Stimulated activated effector memory CD8-positive, alpha-beta T cell treated with anti-CD3 and anti-CD28 coated beads, Interleukin-12 subunit alpha, Interleukin-12 subunit beta, amount 100 ng/mL, for 72 hours (primary cell): ENCODE measurements around the gene HDAC9.

ENCODE experiments used
- ATAC-seq: fragments of 150-1000 bp; cut with Tn5 transposase; 2 replicates; pipeline ENCODE4 v1.10.0; 2021
- DNase-seq, 2 donors: peaks; one replicate each; pipeline ENCODE4 v3.0.0; 2021 to 2022; ENCODE audit warnings: low spot score in 2 of 2
- H3K27ac Mint-ChIP-seq: one replicate; pipeline ENCODE4 v1.8.0; 2022; ENCODE audit warnings: mild to moderate bottlenecking, mixed read lengths
- H3K36me3 Mint-ChIP-seq: one replicate; pipeline ENCODE4 v1.8.0; 2022; ENCODE audit warnings: mild to moderate bottlenecking, mixed read lengths
- H3K4me1 Mint-ChIP-seq: one replicate; pipeline ENCODE4 v1.8.0; 2022; ENCODE audit warnings: mixed read lengths
- H3K4me3 Mint-ChIP-seq: one replicate; pipeline ENCODE4 v1.8.0; 2022; ENCODE audit warnings: mild to moderate bottlenecking, mixed read lengths
- H3K9me3 Mint-ChIP-seq: one replicate; pipeline ENCODE4 v1.8.0; 2022; ENCODE audit warnings: mixed read lengths

HDAC9 gene

DNA sequence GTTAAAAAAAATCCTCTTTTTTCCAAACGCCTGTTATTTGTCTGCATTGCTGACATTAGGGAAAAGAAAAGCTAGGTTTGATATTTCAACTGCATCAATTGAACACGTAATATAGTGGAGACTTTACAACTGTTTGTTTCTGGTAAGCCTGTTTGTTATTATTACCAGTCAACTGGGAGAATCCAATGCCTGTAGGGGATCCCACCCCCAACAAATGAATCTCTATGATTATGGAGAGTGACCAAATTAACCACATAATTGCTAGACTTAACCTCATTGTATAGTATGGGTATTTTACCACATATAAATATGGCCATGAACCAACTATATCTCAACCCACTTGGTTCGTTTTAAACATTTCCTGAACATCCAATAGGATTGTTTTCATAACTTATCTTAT, 405.8 kb downstream of the HDAC9 start:
- Mint-ChIP-seq H3K36me3 (no peaks in the 10 kb centered on the region), H3K4me3 (no peak overlapping the region), H3K9me3 (peaks cover 8% of the 10 kb centered on the region), H3K27ac (no peak overlapping the region), H3K4me1 (no peaks in the 10 kb centered on the region)
- ATAC-seq = no peak
- no peak for DNase-seq

DNA sequence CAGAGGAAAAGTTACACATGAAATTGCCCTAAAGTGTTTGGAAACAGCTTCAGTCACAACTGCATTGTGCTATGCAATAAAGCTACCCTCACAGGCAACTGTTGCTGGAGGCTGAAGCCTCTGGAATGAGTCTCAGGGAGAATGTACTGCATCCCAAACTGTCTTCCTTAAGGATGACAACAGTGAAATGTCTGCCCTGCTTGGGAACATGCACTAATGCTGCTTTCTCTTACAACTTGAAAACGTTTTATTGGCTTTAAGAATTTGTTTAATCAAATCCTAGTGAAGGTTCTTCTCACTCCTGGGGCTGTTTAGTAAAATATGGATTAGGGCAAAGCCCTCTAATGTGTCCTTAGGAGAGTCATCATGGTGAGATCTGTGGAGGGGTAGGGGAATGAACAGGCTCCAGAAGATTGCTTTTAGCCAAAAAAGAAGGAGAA, 406.5 kb downstream of the HDAC9 start:
- no peak overlapping the region for H3K4me3 Mint-ChIP-seq
- ATAC-seq = no peak
- H3K4me1 Mint-ChIP-seq = no peaks in the 10 kb centered on the region

GRCh38 chr7:18902892-18903291, 407.3 kb downstream of the HDAC9 start:
- Mint-ChIP-seq H3K36me3 (no peaks in the 10 kb centered on the region), H3K9me3 (peaks cover 8% of the 10 kb centered on the region), H3K4me3 (no peak overlapping the region), H3K4me1 (no peaks in the 10 kb centered on the region), H3K27ac (no peak overlapping the region)
- DNase-seq (no peak), ATAC-seq (no peak)

More for the DNA sequence above, 406.5 kb downstream of the HDAC9 start:
- H3K27ac Mint-ChIP-seq = no peak overlapping the region
- no peak for DNase-seq
- peaks cover 8% of the 10 kb centered on the region for H3K9me3 Mint-ChIP-seq
- H3K36me3 Mint-ChIP-seq = no peaks in the 10 kb centered on the region

DNA sequence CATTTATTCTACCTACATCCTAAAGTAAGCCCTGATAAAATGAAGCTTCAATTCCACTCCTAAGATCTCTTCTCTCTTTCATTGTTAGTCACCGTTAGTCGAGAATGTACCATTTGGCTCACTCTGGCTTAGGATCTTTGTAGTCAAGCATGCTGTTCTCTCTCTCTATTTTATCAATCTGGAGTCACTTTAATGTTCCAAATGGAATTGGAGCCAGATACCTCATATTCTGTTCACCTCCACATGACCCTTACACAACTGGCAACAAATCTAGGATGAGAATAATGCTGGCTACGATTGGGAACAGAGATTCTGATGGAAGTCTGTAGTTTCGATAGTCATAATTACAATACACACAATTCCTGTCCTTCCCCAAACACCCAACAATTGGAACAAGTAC, 408.1 kb downstream of the HDAC9 start:
- Mint-ChIP-seq H3K4me3 (no peak overlapping the region), H3K9me3 (peaks cover 13% of the 10 kb centered on the region), H3K4me1 (no peaks in the 10 kb centered on the region), H3K36me3 (no peaks in the 10 kb centered on the region), H3K27ac (no peak overlapping the region)
- ATAC-seq (no peak), DNase-seq (no peak)

DNA sequence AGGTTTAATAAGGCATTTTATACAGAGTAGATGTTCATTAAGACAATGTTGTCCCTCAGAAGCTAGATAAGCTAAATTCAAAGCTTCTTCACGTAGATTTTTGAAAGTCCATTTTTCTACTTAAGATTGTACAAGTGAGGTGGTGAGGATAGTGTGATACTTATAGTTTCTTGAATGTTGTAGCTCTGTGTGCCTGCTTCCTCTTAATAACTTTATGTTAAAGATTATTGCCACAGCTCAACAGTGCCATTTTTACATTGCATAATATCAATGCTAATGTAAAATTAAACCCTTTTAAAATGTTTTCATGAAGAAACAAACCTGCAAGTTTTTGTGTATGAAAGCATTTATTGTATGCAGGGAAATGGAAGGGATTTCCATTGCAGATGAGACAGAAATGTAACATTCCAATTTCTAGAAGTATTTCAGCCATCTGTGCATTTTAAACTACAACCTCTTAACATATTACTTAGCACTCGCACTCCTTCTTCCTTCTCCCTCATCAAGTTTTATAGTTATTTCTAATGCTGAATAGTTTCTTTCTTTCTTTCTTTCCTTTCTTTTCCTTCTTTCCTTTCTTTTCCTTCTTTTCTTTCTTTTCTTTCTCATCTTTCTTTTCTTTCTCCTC, 409.9 kb downstream of the HDAC9 start:
- peaks cover 15% of the 10 kb centered on the region for H3K9me3 Mint-ChIP-seq
- DNase-seq (no peak), ATAC-seq (no peak)
- H3K27ac Mint-ChIP-seq = no peak overlapping the region
- no peak overlapping the region for H3K4me3 Mint-ChIP-seq
- no peaks in the 10 kb centered on the region for H3K4me1 Mint-ChIP-seq
- H3K36me3 Mint-ChIP-seq = no peaks in the 10 kb centered on the region

DNA sequence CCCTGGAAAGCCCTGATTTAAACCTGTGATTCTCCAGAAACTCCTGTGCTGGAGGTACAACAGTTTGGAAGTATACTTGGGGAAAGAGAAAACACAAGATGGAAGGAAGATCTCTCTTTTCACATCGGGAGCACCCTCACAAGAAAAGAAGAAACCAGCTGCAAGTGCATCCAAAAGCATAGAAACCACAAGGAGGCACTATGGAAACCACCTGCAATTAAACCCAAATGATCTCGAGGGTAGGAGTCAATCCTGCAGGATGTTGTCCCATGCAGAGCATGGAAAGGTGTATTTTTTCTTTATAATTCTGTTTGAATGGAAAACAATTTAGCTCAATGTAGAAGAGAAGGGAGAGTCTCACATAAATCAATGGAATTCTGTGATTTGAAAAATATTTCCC, 411.4 kb downstream of the HDAC9 start:
- H3K36me3 Mint-ChIP-seq = no peaks in the 10 kb centered on the region
- no peak overlapping the region for H3K4me3 Mint-ChIP-seq
- peaks cover 15% of the 10 kb centered on the region for H3K9me3 Mint-ChIP-seq
- no peak for DNase-seq
- no peak for ATAC-seq
- H3K27ac Mint-ChIP-seq = no peak overlapping the region
- no peaks in the 10 kb centered on the region for H3K4me1 Mint-ChIP-seq

DNA sequence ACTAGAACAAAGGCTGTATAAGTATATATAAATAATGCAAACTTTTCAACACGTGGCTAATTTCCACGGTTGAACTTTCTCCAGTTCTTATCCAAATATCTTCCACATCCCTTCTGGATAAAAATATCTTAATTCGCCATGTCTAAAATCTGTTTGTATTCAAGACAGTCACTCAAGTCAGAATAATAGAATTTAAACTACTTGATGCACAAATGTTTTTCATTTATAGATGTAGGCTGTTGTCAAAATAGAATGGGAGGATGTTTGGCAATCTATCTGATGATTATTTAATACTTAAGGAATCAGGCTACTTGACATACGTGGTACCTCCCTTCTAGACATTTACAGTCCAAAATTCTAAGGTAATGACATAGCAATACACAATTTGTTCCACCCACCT, 417.6 kb downstream of the HDAC9 start:
- no peaks in the 10 kb centered on the region for H3K36me3 Mint-ChIP-seq
- peaks cover 15% of the 10 kb centered on the region for H3K9me3 Mint-ChIP-seq
- no peak overlapping the region for H3K4me3 Mint-ChIP-seq
- no peak overlapping the region for H3K27ac Mint-ChIP-seq
- DNase-seq (no peak), ATAC-seq (no peak)
- H3K4me1 Mint-ChIP-seq = no peaks in the 10 kb centered on the region

GRCh38 chr7:18916826-18917225, 421.3 kb downstream of the HDAC9 start:
- Mint-ChIP-seq H3K36me3 (no peaks in the 10 kb centered on the region), H3K27ac (no peak overlapping the region), H3K4me3 (no peak overlapping the region), H3K9me3 (peaks cover 11% of the 10 kb centered on the region), H3K4me1 (no peaks in the 10 kb centered on the region)
- DNase-seq (no peak), ATAC-seq (no peak)

- no peak overlapping the region for H3K4me3 Mint-ChIP-seq
- no peak for DNase-seq
- no peaks in the 10 kb centered on the region for H3K4me1 Mint-ChIP-seq
- H3K36me3 Mint-ChIP-seq = no peaks in the 10 kb centered on the region
- H3K9me3 Mint-ChIP-seq = peaks cover 3% of the 10 kb centered on the region
- H3K27ac Mint-ChIP-seq = no peak overlapping the region
- no peak for ATAC-seq
These were observed 431.6 kb downstream of the HDAC9 start for GRCh38 chr7:18927134-18927533.

GRCh38 chr7:18936265-18936664, 440.7 kb downstream of the HDAC9 start:
- no peak for ATAC-seq
- Mint-ChIP-seq H3K9me3 (peaks cover 8% of the 10 kb centered on the region), H3K36me3 (no peaks in the 10 kb centered on the region), H3K27ac (no peak overlapping the region), H3K4me1 (no peaks in the 10 kb centered on the region), H3K4me3 (no peak overlapping the region)
- no peak for DNase-seq

DNA sequence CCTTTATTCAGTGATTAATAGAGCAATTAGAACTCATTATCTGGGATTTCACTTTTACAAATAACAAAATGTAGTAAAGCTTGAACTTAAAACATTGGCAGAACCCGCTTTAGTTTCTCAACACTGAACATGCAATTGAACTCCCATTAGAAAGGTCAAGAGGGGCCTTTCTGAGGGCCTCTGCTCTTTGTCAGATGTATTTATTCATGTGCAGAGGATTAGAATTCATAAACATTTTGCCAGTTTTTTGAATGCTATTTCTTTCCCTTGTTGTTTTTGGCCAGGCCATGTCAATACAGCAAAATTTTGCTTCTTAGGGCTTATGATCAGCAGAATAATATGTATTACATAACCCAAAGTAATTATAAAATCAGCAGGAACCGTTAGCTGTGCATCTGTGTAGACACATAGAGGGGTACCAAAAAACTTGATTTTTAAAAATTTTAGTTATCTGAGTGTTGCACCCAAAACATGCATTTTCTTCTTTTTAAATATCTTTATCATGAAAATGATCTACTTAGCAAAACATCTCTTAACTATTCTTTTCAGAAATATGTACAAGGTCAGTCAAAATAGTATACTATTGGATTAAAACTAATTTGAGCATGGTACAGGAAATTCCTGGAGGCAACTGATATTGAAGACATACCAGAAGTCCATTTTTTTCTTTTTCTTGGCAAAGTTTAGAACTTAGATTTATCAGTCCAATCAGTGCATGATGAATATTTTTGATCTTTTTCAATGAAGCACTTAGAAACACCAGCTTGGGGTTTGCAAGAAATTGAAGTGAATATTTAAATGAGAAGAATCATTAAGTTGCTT, 444.4 kb downstream of the HDAC9 start:
- ATAC-seq (no peak), DNase-seq (no peak)
- no peaks in the 10 kb centered on the region for H3K4me1 Mint-ChIP-seq
- H3K9me3 Mint-ChIP-seq = peaks cover 7% of the 10 kb centered on the region
- H3K27ac Mint-ChIP-seq = no peak overlapping the region
- H3K4me3 Mint-ChIP-seq = no peak overlapping the region
- no peaks in the 10 kb centered on the region for H3K36me3 Mint-ChIP-seq

- H3K4me3 Mint-ChIP-seq = no peak overlapping the region
- H3K36me3 Mint-ChIP-seq = no peaks in the 10 kb centered on the region
- DNase-seq (no peak), ATAC-seq (no peak)
- peaks cover 7% of the 10 kb centered on the region for H3K9me3 Mint-ChIP-seq
- H3K27ac Mint-ChIP-seq = no peak overlapping the region
- no peaks in the 10 kb centered on the region for H3K4me1 Mint-ChIP-seq
These were observed 445.1 kb downstream of the HDAC9 start for GRCh38 chr7:18940593-18941134.

- Mint-ChIP-seq H3K27ac (no peak overlapping the region), H3K4me1 (no peaks in the 10 kb centered on the region), H3K9me3 (peaks cover 7% of the 10 kb centered on the region), H3K36me3 (no peaks in the 10 kb centered on the region), H3K4me3 (no peak overlapping the region)
- no peak for DNase-seq
- no peak for ATAC-seq
These were observed 445.7 kb downstream of the HDAC9 start for GRCh38 chr7:18941207-18941606.

- Mint-ChIP-seq H3K4me3 (no peak overlapping the region), H3K36me3 (no peaks in the 10 kb centered on the region), H3K27ac (no peak overlapping the region), H3K4me1 (no peaks in the 10 kb centered on the region), H3K9me3 (peaks cover under 1% of the 10 kb centered on the region)
- no peak for DNase-seq
- ATAC-seq = no peak
These were observed 453.0 kb downstream of the HDAC9 start for GRCh38 chr7:18948521-18948920.

- no peak overlapping the region for H3K4me3 Mint-ChIP-seq
- H3K27ac Mint-ChIP-seq = no peak overlapping the region
- no peak for ATAC-seq
These were observed 457.3 kb downstream of the HDAC9 start for GRCh38 chr7:18952846-18953245.

GRCh38 chr7:18958627-18959026, 463.1 kb downstream of the HDAC9 start:
- ATAC-seq = no peak
- DNase-seq = no peak
- H3K4me3 Mint-ChIP-seq = no peak overlapping the region
- H3K4me1 Mint-ChIP-seq = no peaks in the 10 kb centered on the region
- no peak overlapping the region for H3K27ac Mint-ChIP-seq
- H3K36me3 Mint-ChIP-seq = no peaks in the 10 kb centered on the region
- no peaks in the 10 kb centered on the region for H3K9me3 Mint-ChIP-seq

More at GRCh38 chr7:18952846-18953245, 457.3 kb downstream of the HDAC9 start:
- Mint-ChIP-seq H3K9me3 (no peaks in the 10 kb centered on the region), H3K4me1 (no peaks in the 10 kb centered on the region), H3K36me3 (no peaks in the 10 kb centered on the region)
- no peak for DNase-seq
